GM12873 (cell line): ENCODE data around the gene SDF2L1.

Source experiments
- TF ChIP-seq, protein P1 (sequence below): IDR thresholded peaks from 2 replicates; pipeline ENCODE4 v1.5.1; 2012; ENCODE audit warnings: low read depth, mild to moderate bottlenecking, moderate library complexity, low read length, control low read depth; ENCODE audit not compliant: insufficient read depth; ENCODE audit errors: missing control alignments

SDF2L1 gene

DNA sequence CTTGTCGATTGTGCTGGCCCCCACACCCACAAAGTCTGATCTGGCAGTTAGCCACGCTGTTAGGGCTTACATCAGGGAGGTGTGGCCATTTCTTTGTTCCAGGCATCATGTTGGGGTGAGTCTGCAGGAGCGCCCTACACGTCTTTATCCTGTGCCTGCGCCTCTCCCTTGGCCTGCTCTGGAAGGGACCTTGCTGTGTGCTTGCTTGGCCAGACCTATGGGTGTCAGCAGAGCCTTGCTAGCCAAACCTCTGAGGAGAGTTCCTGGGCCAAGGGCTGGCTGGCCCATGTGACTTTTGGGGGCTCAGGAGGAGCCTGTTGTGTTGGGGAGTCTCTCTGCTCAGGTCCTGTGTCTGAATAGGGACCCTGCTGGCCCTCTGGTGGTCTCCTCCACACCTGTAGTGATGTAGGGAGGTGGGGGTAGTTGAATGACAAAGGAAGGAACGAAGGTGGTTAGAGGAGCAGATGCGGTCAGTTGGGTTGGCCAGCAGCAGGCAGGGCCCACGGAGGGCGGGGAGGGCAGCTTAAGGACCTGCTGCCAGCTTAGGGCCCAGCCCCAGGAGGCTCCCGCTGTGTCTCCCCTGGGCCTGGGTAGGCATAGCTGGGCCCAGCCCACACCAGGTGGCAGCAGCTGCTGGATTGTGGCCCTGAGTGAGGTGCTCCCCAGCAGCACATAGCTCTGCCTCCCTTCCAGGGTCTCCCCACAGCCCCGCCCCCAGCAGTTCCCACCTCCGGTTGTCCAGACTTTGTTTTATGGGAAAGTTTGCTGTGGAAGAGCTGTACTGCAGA is 31.6 kb downstream of the SDF2L1 start:
- TF ChIP-seq, protein P1, sequence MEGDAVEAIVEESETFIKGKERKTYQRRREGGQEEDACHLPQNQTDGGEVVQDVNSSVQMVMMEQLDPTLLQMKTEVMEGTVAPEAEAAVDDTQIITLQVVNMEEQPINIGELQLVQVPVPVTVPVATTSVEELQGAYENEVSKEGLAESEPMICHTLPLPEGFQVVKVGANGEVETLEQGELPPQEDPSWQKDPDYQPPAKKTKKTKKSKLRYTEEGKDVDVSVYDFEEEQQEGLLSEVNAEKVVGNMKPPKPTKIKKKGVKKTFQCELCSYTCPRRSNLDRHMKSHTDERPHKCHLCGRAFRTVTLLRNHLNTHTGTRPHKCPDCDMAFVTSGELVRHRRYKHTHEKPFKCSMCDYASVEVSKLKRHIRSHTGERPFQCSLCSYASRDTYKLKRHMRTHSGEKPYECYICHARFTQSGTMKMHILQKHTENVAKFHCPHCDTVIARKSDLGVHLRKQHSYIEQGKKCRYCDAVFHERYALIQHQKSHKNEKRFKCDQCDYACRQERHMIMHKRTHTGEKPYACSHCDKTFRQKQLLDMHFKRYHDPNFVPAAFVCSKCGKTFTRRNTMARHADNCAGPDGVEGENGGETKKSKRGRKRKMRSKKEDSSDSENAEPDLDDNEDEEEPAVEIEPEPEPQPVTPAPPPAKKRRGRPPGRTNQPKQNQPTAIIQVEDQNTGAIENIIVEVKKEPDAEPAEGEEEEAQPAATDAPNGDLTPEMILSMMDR = no peak

DNA sequence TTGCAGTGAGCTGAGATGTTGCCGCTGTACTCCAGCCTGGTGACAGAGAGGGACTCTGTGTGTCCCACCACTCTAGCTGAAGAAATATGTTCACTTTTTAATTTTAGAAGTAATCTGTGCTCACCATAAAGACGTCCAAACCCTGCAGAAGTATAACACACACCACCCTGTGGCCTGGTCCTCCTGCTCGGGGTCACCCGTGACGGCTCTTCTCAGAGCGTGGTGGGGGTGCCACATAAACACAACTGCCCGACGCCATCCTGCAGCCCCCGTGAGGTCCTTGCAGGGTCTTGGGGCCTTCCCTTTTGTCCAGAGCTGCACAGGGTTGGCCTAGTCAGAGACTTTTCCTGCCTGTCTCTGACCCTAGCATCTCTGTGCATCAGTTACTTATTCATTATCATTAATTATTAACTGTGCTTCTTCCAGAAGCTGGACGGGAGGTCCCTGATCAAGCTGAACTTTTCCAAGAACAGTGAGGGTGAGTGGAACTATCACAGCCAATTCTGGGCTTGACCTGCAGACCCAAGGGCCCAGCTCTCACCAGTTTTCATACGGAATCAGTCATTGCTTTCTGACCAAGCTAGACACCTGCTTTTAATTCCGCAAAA is 32.6 kb downstream of the SDF2L1 start:
- TF ChIP-seq, protein P1 = no peak

DNA sequence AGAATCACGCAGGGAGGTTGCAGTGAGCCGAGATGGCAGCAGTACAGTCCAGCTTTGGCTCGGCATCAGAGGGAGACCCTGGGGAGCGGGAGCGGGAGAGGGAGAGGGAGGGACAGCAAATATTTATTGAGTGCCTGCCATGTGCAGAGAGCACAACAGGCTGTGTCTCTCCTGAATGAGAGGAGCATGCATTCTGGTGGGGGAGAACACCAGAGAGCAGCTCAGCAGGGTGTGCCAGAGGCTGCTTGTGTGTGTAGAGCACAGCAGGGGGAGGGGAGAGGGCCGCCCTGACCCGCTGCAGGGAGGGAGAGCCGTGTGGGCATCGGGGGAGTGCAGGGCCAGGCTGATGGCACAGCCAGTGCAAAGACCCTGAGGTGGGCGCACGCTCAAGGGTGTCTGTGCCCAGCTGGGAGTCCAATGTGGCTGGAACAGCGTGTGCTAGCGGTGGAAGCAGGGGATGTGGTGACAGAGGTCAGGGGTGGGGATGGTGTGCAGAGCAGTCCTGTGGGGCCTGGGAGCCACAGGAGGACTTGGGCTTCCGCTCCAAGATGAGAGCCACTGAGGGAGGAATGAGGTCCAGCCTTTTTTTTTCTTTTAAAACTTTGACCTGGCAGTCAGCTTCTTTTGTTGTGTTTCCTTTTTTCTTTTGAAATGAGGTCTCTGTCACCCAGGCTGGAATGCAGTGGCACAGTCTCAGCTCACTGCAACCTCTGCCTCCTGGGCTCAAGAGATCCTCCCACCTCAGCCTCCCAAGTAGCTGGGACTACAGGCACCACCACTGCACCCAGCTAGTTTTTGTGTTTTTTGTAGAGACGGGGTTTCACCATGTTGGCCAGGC is 35.7 kb downstream of the SDF2L1 start:
- TF ChIP-seq, protein P1 = no peak

DNA sequence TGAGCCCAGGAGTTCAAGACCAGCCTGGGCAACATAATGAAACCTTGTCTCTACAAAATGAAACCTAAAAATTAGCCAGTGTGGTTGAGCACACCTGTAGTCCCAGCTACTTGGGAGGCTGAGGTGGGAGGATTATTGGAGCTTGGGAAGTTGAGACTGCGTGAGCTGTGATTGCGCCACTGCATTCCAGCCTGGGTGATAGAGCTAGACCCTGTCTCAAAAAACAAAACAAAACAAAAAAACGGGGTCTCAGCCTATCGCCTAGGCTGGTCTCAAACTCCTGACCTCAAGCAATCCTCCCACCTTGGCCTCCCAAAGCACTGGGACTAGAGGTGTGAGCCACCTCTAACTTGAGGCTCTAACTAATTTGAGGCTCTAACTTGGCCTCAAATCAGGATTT is 37.3 kb downstream of the SDF2L1 start:
- TF ChIP-seq, protein P1 = no peak

DNA sequence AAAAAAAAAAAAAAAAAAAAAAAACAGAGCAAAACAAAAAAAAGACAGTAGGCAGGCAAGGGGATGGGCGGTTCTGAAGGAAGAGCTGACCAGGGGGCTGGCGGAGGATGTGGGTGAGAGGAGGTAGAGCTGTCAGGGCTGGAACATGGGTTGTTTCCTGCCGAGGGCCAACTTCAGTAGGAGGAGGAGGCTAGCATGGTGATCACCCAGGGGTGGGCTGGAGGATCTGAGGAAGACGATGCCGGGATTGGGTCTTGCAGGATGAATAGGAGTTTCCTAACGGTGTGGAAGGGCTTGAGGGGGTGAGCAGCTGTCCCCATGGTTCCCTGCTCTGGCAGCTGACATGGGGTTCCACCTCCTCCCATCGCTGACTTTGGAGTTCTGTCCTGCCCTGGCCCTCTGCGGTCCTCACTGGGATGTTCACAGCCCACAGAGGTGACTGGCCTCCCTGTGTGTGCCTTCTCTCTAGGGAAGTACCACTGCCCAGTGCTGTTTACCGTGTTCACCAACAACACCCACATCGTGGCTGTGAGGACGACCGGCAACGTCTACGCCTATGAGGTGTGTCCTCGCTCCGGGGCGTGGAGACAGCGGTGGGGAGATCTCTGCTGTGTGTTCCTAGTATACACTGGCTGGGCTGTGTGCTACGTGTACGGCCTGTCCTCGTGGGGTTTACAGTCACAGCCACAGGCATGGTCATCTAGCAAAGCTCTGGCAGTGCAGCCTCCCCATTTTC is 38.9 kb downstream of the SDF2L1 start:
- TF ChIP-seq, protein P1 = no peak

DNA sequence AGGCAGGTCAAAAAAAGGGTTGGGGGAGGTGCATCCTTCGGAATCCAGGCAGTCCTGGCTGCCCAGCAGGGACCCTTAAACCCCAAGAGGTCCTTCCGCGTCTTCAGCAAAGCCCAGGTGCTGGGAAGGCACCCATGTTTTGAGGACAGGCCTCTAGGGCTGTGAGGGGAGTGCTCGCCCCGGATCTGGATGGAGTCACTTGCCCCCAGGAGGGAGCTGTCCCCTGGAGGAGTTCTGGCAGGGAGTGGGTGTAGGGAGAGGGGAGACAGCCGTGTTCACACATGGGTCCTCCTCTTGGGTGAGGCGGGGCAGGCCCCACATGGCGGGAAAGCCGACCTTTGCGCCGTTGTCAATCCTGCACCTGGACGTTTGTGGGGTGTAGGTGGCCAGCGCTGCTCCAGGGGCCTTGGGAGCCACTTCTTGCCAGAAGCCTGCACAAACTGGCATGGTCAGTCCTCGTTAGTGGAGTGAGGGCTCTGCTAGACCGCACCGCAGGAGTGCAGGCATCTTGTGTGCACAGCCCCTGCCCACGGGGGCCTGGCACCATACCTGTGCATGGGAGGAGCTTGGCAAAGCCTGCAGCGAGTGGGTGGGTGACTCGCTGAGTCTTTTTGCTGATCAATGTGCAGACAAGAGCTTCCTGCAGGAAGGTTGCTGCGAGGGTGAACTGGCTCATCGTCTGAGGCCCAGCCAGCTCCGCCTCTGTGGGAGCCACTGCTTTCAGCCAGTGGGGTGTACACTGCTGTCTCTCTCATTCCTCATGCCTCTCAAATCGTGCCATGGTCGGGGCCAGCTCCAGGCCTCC is 39.7 kb downstream of the SDF2L1 start:
- TF ChIP-seq, protein P1 = no peak
